HG02840 (cell line): ENCODE data around the gene ADAR.

Experiments
- ATAC-seq: cut with Tn5 transposase; IDR thresholded peaks from one replicate; pipeline ENCODE4 v1.9.1; 2021; ENCODE audit warnings: mild to moderate bottlenecking, moderate library complexity, moderate number of reproducible peaks; ENCODE audit not compliant: unreplicated experiment, low FRiP score

ADAR gene

GRCh38 chr1:154586641-154587040 lies 21.3 kb downstream of the ADAR start:
- ATAC-seq: no peak

GRCh38 chr1:154586231-154586630 lies 21.8 kb downstream of the ADAR start:
- ATAC-seq: no peak

GRCh38 chr1:154584267-154584994 lies 23.6 kb downstream of the ADAR start:
- no peak for ATAC-seq

- no peak for ATAC-seq
Observed at GRCh38 chr1:154583773-154584172, 24.2 kb downstream of the ADAR start.

GRCh38 chr1:154582885-154583284 lies 25.1 kb downstream of the ADAR start:
- ATAC-seq: no peak

- ATAC-seq: no peak
Observed at GRCh38 chr1:154581766-154582165, 26.2 kb downstream of the ADAR start.

GRCh38 chr1:154579374-154579773 lies 28.6 kb downstream of the ADAR start:
- ATAC-seq: no peak

GRCh38 chr1:154578058-154578418 lies 29.9 kb downstream of the ADAR start:
- ATAC-seq: no peak

- ATAC-seq: no peak
Observed at GRCh38 chr1:154577346-154578057, 30.5 kb downstream of the ADAR start.

GRCh38 chr1:154575951-154576566 lies 31.9 kb downstream of the ADAR start:
- no peak for ATAC-seq

GRCh38 chr1:154575147-154575927 lies 32.6 kb downstream of the ADAR start:
- ATAC-seq: no peak

- no peak for ATAC-seq
Observed at GRCh38 chr1:154574716-154575115, 33.3 kb downstream of the ADAR start.

GRCh38 chr1:154573168-154573510 lies 34.8 kb downstream of the ADAR start:
- ATAC-seq: no peak

- ATAC-seq: no peak
Observed at GRCh38 chr1:154572468-154573167, 35.4 kb downstream of the ADAR start.

- no peak for ATAC-seq
Observed at GRCh38 chr1:154571964-154572288, 36.1 kb downstream of the ADAR start.

- no peak for ATAC-seq
Observed at GRCh38 chr1:154571244-154571963, 36.6 kb downstream of the ADAR start.

- no peak for ATAC-seq
Observed at GRCh38 chr1:154568157-154568815, 39.7 kb downstream of the ADAR start.

GRCh38 chr1:154567386-154568156 lies 40.4 kb downstream of the ADAR start, which contains the start of gene CHRNB2:
Gene CHRNB2, plus strand, starts transcription at chr1:154567778. Its CDS starts 267 bp downstream, at chr1:154568045.
- ATAC-seq: no peak

GRCh38 chr1:154565876-154566275 lies 42.1 kb downstream of the ADAR start:
- ATAC-seq: no peak
